Glutamatergic neuron (in vitro differentiated cells): ENCODE measurements around the gene CRYBB1. TPM values are rescaled to one million over a fixed set of nuclear protein-coding genes. Genes with fewer than 3 reads are reported as not detected.

Experiments used
- DNase-seq: peaks from one replicate; pipeline ENCODE4 v3.0.0; 2022
- H3K27ac Mint-ChIP-seq: one replicate; pipeline ENCODE4 v1.8.0; 2020; ENCODE audit warnings: mild to moderate bottlenecking, mixed read lengths, inconsistent platforms; ENCODE audit not compliant: unreplicated experiment
- H3K27me3 Mint-ChIP-seq: one replicate; pipeline ENCODE4 v1.8.0; 2020; ENCODE audit warnings: mild to moderate bottlenecking, moderate library complexity, mixed read lengths, inconsistent platforms; ENCODE audit not compliant: unreplicated experiment
- H3K36me3 Mint-ChIP-seq: one replicate; pipeline ENCODE4 v1.8.0; 2020; ENCODE audit warnings: mild to moderate bottlenecking, mixed read lengths, inconsistent platforms; ENCODE audit not compliant: unreplicated experiment
- H3K4me1 Mint-ChIP-seq: one replicate; pipeline ENCODE4 v1.8.0; 2020; ENCODE audit warnings: mild to moderate bottlenecking, low read depth, mixed read lengths, inconsistent platforms; ENCODE audit not compliant: unreplicated experiment
- H3K4me3 Mint-ChIP-seq: one replicate; pipeline ENCODE4 v1.8.0; 2020; ENCODE audit warnings: mild to moderate bottlenecking, mixed read lengths, inconsistent platforms; ENCODE audit not compliant: unreplicated experiment
- H3K9me3 Mint-ChIP-seq: one replicate; pipeline ENCODE4 v1.8.0; 2020; ENCODE audit warnings: mild to moderate bottlenecking, moderate library complexity, mixed read lengths, inconsistent platforms; ENCODE audit not compliant: unreplicated experiment
- total RNA-seq: library from RNA; stranded (reverse); fragmentation: NEBNext Ultra II Directional; extraction: Animal tissue kit (Norgen Biotek cat#: 25700); gene quantifications from one replicate; pipeline ENCODE4 v1.2.1, GENCODE V29; 2021; ENCODE audit not compliant: unreplicated experiment
- TF ChIP-seq, protein P1 (sequence below): fragments of 200-600 bp; sonication (generic); IDR thresholded peaks from one replicate; pipeline ENCODE4 v1.5.0; 2021; ENCODE audit not compliant: partially characterized antibody, unreplicated experiment

Gene CRYBB1
- total RNA-seq, 1 donor from 2014 or later, result not detected

- Mint-ChIP-seq H3K4me1 (peaks cover 13% of the 10 kb centered on the region), H3K27ac (peak within 1 kb of the TSS; percentile 100), H3K4me3 (peak within 1 kb of the TSS; percentile 97), H3K9me3 (peaks cover 23% of the 10 kb centered on the region), H3K27me3 (peaks cover 14% of the 10 kb centered on the region), H3K36me3 (no peaks in the 10 kb centered on the region)
- peak; percentile 88 for DNase-seq
- TF ChIP-seq, protein P1, sequence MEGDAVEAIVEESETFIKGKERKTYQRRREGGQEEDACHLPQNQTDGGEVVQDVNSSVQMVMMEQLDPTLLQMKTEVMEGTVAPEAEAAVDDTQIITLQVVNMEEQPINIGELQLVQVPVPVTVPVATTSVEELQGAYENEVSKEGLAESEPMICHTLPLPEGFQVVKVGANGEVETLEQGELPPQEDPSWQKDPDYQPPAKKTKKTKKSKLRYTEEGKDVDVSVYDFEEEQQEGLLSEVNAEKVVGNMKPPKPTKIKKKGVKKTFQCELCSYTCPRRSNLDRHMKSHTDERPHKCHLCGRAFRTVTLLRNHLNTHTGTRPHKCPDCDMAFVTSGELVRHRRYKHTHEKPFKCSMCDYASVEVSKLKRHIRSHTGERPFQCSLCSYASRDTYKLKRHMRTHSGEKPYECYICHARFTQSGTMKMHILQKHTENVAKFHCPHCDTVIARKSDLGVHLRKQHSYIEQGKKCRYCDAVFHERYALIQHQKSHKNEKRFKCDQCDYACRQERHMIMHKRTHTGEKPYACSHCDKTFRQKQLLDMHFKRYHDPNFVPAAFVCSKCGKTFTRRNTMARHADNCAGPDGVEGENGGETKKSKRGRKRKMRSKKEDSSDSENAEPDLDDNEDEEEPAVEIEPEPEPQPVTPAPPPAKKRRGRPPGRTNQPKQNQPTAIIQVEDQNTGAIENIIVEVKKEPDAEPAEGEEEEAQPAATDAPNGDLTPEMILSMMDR, result no peak
These were observed 39.3 kb upstream of the CRYBB1 start, which contains the start of gene MIAT for GRCh38 chr22:26656891-26657851. TSS of gene MIAT (plus strand) at chr22:26657588.

DNA sequence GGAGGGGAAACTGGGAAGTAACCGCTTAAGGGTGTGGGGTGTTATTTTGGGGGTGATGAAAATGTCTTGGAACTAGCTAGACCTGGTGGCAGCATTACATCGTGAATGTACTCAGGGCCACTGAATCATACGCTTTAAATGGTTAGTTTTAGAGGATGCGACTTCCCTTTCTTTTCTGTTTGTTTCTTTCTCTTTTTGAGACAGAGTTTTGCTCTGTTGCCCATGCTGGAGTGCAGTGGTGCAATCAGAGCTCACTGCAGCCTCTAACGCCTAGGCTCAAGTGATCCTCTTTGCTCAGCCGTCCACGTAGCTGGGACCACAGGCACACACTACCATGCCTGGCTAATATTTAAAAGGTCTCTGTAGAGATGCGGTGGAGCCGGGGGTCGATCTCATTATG, 34.0 kb upstream of the CRYBB1 start:
- no peaks in the 10 kb centered on the region for H3K36me3 Mint-ChIP-seq
- H3K27ac Mint-ChIP-seq, result no peak overlapping the region
- DNase-seq, result no peak
- H3K9me3 Mint-ChIP-seq, result peaks cover 20% of the 10 kb centered on the region
- no peak overlapping the region for H3K4me3 Mint-ChIP-seq
- TF ChIP-seq, protein P1, result no peak
- H3K4me1 Mint-ChIP-seq, result peaks cover 26% of the 10 kb centered on the region
- peaks cover 19% of the 10 kb centered on the region for H3K27me3 Mint-ChIP-seq

GRCh38 chr22:26650722-26651421, 33.0 kb upstream of the CRYBB1 start:
- Mint-ChIP-seq H3K4me3 (no peak overlapping the region), H3K27ac (no peak overlapping the region), H3K4me1 (peaks cover 35% of the 10 kb centered on the region), H3K27me3 (peaks cover 21% of the 10 kb centered on the region), H3K9me3 (peaks cover 29% of the 10 kb centered on the region), H3K36me3 (no peaks in the 10 kb centered on the region)
- TF ChIP-seq, protein P1, result no peak
- no peak for DNase-seq

- no peak for DNase-seq
- Mint-ChIP-seq H3K36me3 (no peaks in the 10 kb centered on the region), H3K27me3 (peaks cover 21% of the 10 kb centered on the region), H3K27ac (peak overlapping the region; percentile 92), H3K9me3 (peaks cover 29% of the 10 kb centered on the region), H3K4me1 (peaks cover 42% of the 10 kb centered on the region), H3K4me3 (peak overlapping the region; percentile 67)
- TF ChIP-seq, protein P1, result no peak
These were observed 30.9 kb upstream of the CRYBB1 start for GRCh38 chr22:26648528-26649388.
